Neural cell (in vitro differentiated cells): ENCODE results near the gene ACSS2.

Source experiments
- EP300 ChIP-seq: fragments of 450-650 bp; conservative IDR thresholded peaks from 2 replicates; pipeline ENCODE4 v1.6.1; 2014; ENCODE audit warnings: antibody characterized with exemption, mild to moderate bottlenecking, moderate library complexity; ENCODE audit not compliant: poor library complexity, severe bottlenecking
- EZH2 ChIP-seq: fragments of 200-600, 300-800 bp; shearing (Covaris generic), sonication (generic); IDR thresholded peaks from 2 replicates; pipeline ENCODE4 v1.6.1; 2014; ENCODE audit warnings: antibody characterized with exemption, low read length, borderline replicate concordance, mild to moderate bottlenecking; ENCODE audit not compliant: insufficient read depth, poor library complexity, severe bottlenecking
- RAD21 ChIP-seq: fragments of 450-650 bp; conservative IDR thresholded peaks from 2 replicates; pipeline ENCODE4 v1.6.1; 2014; ENCODE audit warnings: antibody characterized with exemption, mild to moderate bottlenecking, moderate library complexity
- REST ChIP-seq: IDR thresholded peaks from 2 replicates; pipeline ENCODE4 v1.6.1; 2012; ENCODE audit warnings: borderline replicate concordance
- TF ChIP-seq, protein P1 (sequence below): fragments of 450-650 bp; IDR thresholded peaks from 2 replicates; pipeline ENCODE4 v1.5.1; 2014; ENCODE audit warnings: antibody characterized with exemption, mild to moderate bottlenecking, moderate library complexity; ENCODE audit not compliant: poor library complexity, severe bottlenecking

DNA sequence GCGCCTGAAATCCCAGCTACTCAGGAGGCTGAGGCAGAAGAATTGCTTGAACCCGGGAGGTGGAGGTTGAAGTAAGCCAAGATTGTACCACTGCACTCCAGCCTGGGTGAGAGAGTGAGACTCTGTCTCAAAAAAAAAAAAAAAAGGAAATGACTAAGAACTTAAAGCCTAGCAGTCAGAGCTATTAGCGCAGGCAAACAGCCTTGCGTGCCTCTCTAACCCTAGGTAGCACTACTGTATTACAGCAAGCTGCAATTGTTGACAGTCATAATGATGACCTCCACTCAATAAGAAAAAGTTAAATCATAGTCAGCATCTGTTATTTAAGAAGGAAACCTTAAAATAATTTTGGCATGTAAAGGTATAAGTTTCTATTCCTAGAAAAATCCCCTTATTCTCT lies 64.8 kb downstream of the ACSS2 start:
- TF ChIP-seq REST = no peak
- TF ChIP-seq EZH2 = no peak
- no peak for TF ChIP-seq EP300
- TF ChIP-seq, protein P1, sequence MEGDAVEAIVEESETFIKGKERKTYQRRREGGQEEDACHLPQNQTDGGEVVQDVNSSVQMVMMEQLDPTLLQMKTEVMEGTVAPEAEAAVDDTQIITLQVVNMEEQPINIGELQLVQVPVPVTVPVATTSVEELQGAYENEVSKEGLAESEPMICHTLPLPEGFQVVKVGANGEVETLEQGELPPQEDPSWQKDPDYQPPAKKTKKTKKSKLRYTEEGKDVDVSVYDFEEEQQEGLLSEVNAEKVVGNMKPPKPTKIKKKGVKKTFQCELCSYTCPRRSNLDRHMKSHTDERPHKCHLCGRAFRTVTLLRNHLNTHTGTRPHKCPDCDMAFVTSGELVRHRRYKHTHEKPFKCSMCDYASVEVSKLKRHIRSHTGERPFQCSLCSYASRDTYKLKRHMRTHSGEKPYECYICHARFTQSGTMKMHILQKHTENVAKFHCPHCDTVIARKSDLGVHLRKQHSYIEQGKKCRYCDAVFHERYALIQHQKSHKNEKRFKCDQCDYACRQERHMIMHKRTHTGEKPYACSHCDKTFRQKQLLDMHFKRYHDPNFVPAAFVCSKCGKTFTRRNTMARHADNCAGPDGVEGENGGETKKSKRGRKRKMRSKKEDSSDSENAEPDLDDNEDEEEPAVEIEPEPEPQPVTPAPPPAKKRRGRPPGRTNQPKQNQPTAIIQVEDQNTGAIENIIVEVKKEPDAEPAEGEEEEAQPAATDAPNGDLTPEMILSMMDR = no peak
- TF ChIP-seq RAD21 = no peak
